Omental fat pad (tissue), 4 donors: ENCODE measurements around the gene NOXA1. TPM values are rescaled to one million over a fixed set of nuclear protein-coding genes. Genes with fewer than 3 reads are reported as not detected.

Source experiments
- ATAC-seq: fragments of 150-250 bp; one replicate; pipeline ENCODE4 v1.9.1; 2016; ENCODE audit warnings: mild to moderate bottlenecking, moderate library complexity; ENCODE audit not compliant: low FRiP score
- DNase-seq: peaks from one replicate; pipeline ENCODE4 v3.0.0-alpha.2; 2019; ENCODE audit warnings: low spot score
- CTCF ChIP-seq, 3 donors: fragments of 450-650 bp; IDR thresholded peaks; one replicate each; pipeline ENCODE4 v1.5.1; 2016 to 2017; ENCODE audit warnings: antibody characterized with exemption in 3 of 3, mild to moderate bottlenecking in 3 of 3, moderate library complexity in 2 of 3
- total RNA-seq, 4 donors: library from RNA; depleted of rRNA; stranded (reverse); fragments of >200 nt; gene quantifications; one replicate each; pipeline ENCODE4 v1.1.0, GENCODE V29; 2016

The NOXA1 gene
- total RNA-seq, 4 donors from 2014 or later = 0.84 to 3.8 (median 2.1) TPM

GRCh38 chr9:137460363-137461315 is 37.4 kb downstream of the NOXA1 start:
- no peak for DNase-seq
- ATAC-seq = no peak

DNA sequence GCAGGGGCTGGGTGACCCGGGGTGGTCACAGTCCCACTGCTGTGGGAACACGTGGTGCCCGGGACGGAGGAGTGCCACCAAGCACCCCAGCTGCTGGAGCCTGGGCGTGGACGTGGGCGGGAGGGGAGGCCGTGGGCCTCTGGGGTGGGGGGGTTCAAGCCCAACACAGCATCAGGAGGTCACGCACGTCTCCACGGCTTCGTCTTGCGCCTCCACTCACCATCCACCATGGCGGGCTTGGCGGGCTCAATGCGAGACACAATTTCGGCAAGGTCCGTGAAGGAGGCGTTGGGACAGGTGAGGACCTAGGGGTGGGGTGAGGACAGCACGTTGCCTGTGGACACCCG is 38.1 kb downstream of the NOXA1 start:
- no peak for DNase-seq
- ATAC-seq = no peak
- no peak for TF ChIP-seq CTCF (IDR thresholded peaks at IDR 0.05)

More at GRCh38 chr9:137460363-137461315, 37.4 kb downstream of the NOXA1 start:
- TF ChIP-seq CTCF (IDR thresholded peaks at IDR 0.05) = no peak

DNA sequence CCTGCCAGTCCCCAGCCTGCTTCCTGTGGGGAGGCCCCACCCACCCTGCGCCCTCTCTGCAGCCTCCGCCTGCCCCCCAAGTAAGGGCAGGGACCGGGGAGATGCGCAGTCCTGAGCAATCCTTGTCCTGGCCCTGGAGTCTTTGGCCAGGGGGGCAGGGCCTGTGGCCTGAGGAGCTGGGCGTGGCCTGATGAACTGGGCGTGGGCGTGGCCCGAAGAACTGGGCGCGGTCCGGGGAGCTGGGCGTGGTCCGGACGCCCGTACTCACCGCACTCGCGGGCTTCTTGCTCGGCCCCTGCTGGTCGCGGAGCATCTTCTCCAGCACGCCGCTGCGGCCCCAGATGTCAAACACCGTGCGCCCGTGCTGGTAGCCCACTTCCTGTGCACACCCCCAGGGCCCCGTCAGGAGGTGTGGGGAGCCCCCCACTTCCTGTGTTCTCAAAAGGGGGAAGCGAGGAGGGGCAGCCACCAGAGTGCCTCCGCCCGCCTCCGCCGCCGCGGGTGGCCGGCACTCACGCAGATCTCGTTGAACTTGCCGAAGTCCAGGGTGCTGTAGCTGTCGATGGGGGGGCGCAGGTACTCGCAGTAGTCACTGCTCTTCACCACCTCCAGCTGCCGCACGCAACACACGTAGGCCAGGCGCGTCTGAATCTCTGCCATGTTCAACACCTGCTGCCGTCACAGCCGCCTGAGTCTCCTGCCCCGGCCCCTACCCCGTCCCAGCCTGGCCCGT is 38.6 kb downstream of the NOXA1 start:
- peak; percentile 18 for ATAC-seq
- DNase-seq = no peak
- TF ChIP-seq CTCF (IDR thresholded peaks at IDR 0.05) = no peak

DNA sequence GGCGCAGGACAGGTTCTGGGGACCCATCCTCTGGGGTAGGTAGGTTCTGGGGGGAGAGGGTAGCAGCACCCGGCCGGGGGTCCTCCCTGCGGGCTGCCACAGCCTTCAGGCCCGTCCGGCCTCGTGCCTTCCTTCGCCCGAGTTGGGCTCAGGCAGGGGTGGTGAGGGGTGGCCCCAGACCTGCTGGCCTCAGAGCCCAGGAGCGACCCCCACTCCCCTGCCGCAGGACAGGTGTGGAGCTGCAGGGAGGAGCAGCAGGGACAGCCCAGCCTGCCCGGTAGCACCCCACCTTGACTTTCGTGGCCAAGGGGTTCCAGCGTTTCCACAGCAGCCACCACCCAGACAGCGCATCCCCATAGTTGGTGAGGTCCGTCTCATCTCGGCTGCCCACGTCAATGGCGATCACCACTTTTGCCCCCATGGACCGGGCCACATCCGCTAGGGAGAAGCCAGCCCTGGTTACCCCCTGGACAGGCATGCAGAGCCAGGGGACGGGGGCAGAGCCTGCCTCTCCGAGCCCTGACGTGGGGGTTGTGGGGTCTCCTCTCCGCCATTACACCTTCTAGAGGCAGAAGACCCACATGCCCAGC is 39.3 kb downstream of the NOXA1 start:
- ATAC-seq = no peak
- DNase-seq = no peak
- no peak for TF ChIP-seq CTCF (IDR thresholded peaks at IDR 0.05)

- no peak for TF ChIP-seq CTCF (IDR thresholded peaks at IDR 0.05)
- no peak for DNase-seq
- no peak for ATAC-seq
Measured at GRCh38 chr9:137462986-137463930, 40.1 kb downstream of the NOXA1 start.

- ATAC-seq (no peak), DNase-seq (no peak)
- no peak for TF ChIP-seq CTCF (IDR thresholded peaks at IDR 0.05)
Measured at GRCh38 chr9:137463931-137464290, 40.7 kb downstream of the NOXA1 start.
